ENCODE data around the gene ZNF320. TPM values are rescaled to one million over a fixed set of nuclear protein-coding genes. Genes with fewer than 3 reads are reported as not detected.
A peak's percentile ranks its signal among the peaks of the same experiment; 100 is the strongest.
"Not testable (repeated sequence)": the region's sequence is repeated elsewhere in the genome, so short reads cannot be mapped to it uniquely, and the experiment has no call there.

The ZNF320 gene
- polyA plus RNA-seq, 6 donors from 2014 or later = 4.6 to 11.7 (median 7.3) TPM; not detected in 1

- Mint-ChIP-seq H3K27me3 (no peaks in the 10 kb centered on the region), H3K4me3 (peak overlapping the region; percentile 88 to 98 (median 96)), H3K36me3 (peaks cover 2 to 6% of the 10 kb centered on the region in 2 donors)
These were observed 666 bp upstream of the ZNF320 start for GRCh38 chr19:52898101-52898500.

GRCh38 chr19:52896431-52897137 lies 851 bp downstream of the ZNF320 start:
- Mint-ChIP-seq H3K4me3 (peak overlapping the region; percentile 88 to 98 (median 96)), H3K27me3 (no peaks in the 10 kb centered on the region), H3K27ac (peak overlapping the region; percentile 27 to 97 (median 90)), H3K9me3 (peaks cover 0 to 1% (median 0%) of the 10 kb centered on the region in 7 donors), H3K4me1 (peaks cover 22 to 49% (median 44%) of the 10 kb centered on the region in 3 donors), H3K36me3 (peaks cover 13 to 15% of the 10 kb centered on the region in 2 donors)
- ATAC-seq (ENCODE audit: low read depth in 2 of 2) (no peak), DNase-seq (peak; percentile 3)

More at GRCh38 chr19:52898101-52898500, 666 bp upstream of the ZNF320 start:
- no peak for DNase-seq
- ATAC-seq (ENCODE audit: low read depth in 2 of 2) = no peak
- peak overlapping the region in 3 of 6 donors; percentile 58 to 97 (median 69) for H3K27ac Mint-ChIP-seq
- H3K4me1 Mint-ChIP-seq = peaks cover 14 to 34% (median 31%) of the 10 kb centered on the region in 3 donors
- no peaks in the 10 kb centered on the region for H3K9me3 Mint-ChIP-seq

- Mint-ChIP-seq H3K9me3 (peaks cover 0 to 4% (median 0%) of the 10 kb centered on the region in 7 donors), H3K36me3 (peaks cover 43 to 53% of the 10 kb centered on the region in 2 donors), H3K27ac (no peak overlapping the region), H3K27me3 (no peaks in the 10 kb centered on the region), H3K4me3 (peak overlapping the region in 1 of 8 donors; percentile 39), H3K4me1 (peaks cover 21 to 34% (median 24%) of the 10 kb centered on the region in 3 donors)
- no peak for ATAC-seq (ENCODE audit: low read depth in 2 of 2)
- no peak for DNase-seq
These were observed 6.1 kb downstream of the ZNF320 start for GRCh38 chr19:52891336-52891735.

GRCh38 chr19:52889931-52890330 lies 7.5 kb downstream of the ZNF320 start:
- Mint-ChIP-seq H3K4me3 (no peak overlapping the region), H3K27ac (peak overlapping the region in 1 of 6 donors; percentile 5), H3K36me3 (peaks cover 46 to 57% of the 10 kb centered on the region in 2 donors), H3K9me3 (peaks cover 0 to 5% (median 0%) of the 10 kb centered on the region in 7 donors), H3K27me3 (no peaks in the 10 kb centered on the region), H3K4me1 (peaks cover 21 to 26% (median 23%) of the 10 kb centered on the region in 3 donors)
- no peak for ATAC-seq (ENCODE audit: low read depth in 2 of 2)
- no peak for DNase-seq

DNA sequence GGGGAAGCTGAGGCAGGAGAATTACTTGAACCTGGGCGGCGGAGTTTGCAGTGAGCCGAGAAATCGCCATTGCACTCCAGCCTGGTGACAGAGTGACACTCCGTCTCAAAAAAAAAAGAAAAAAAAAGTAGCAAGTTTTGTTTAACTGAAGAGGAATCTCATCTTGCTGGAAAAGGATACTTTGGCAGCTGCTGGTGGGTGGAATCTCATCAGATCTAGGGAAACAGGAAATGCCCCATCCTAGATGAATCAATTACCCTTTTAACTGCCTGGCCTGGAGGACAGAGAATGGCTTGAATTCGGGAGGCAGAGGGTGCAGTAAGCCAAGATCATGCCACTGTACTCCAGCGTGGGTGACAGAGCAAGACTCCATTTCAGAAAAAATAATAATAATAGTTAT lies 8.4 kb downstream of the ZNF320 start:
- Mint-ChIP-seq H3K36me3 (peaks cover 55 to 66% of the 10 kb centered on the region in 2 donors), H3K4me3 (no peak overlapping the region), H3K27ac (no peak overlapping the region), H3K4me1 (peaks cover 17 to 21% (median 18%) of the 10 kb centered on the region in 3 donors), H3K27me3 (no peaks in the 10 kb centered on the region), H3K9me3 (peaks cover 0 to 10% (median 3%) of the 10 kb centered on the region in 7 donors)
- DNase-seq = no peak
- no peak for ATAC-seq (ENCODE audit: low read depth in 2 of 2)

DNA sequence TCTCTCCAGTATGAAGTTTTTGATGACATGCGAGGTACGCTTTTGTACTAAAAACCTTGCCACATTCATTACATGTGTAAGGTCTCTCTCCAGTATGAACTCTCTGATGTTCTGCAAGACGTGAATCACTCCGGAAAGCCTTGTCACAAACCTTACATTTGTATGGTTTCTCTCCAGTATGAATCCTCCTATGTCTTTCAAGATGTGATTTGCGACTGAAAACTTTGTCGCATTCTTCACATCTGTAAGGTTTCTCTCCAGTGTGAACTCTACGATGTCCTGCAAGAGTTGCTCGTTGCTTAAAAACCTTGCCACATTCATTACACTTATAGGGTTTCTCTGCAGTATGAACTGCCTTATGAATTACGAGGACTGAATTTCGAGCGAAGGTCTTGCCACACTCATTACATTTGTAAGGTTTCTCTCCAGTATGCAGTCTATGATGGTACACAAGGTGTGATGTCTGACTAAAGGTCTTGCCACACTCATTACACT lies 16.5 kb downstream of the ZNF320 start:
- H3K27ac Mint-ChIP-seq = no peak overlapping the region
- H3K4me1 Mint-ChIP-seq = no peaks in the 10 kb centered on the region
- no peak for ATAC-seq (ENCODE audit: low read depth in 2 of 2)
- H3K4me3 Mint-ChIP-seq = peak overlapping the region in 1 of 8 donors; percentile 40
- no peaks in the 10 kb centered on the region for H3K27me3 Mint-ChIP-seq
- no peak for DNase-seq
- peaks cover 14 to 77% (median 63%) of the 10 kb centered on the region in 7 donors for H3K9me3 Mint-ChIP-seq
- peaks cover 65 to 68% of the 10 kb centered on the region in 2 donors for H3K36me3 Mint-ChIP-seq

- not testable (repeated sequence) for H3K27ac Mint-ChIP-seq
- H3K4me3 Mint-ChIP-seq = peak overlapping the region in 1 of 8 donors; percentile 25
These were observed 24.4 kb downstream of the ZNF320 start for GRCh38 chr19:52872996-52873395.

GRCh38 chr19:52871466-52871865 lies 26.0 kb downstream of the ZNF320 start:
- no peak overlapping the region for H3K4me3 Mint-ChIP-seq
- no peaks in the 10 kb centered on the region for H3K27me3 Mint-ChIP-seq
- no peak overlapping the region for H3K27ac Mint-ChIP-seq
- H3K9me3 Mint-ChIP-seq = peaks cover 0 to 21% (median 4%) of the 10 kb centered on the region in 7 donors
- H3K36me3 Mint-ChIP-seq = peaks cover 9 to 13% of the 10 kb centered on the region in 2 donors
- ATAC-seq (ENCODE audit: low read depth in 2 of 2) (no peak), DNase-seq (no peak)
- no peaks in the 10 kb centered on the region for H3K4me1 Mint-ChIP-seq

More at GRCh38 chr19:52872996-52873395, 24.4 kb downstream of the ZNF320 start:
- not testable (repeated sequence) for H3K27me3 Mint-ChIP-seq; H3K4me1 Mint-ChIP-seq; ATAC-seq (ENCODE audit: low read depth in 2 of 2); DNase-seq
- Mint-ChIP-seq H3K9me3 (peaks cover 0 to 33% (median 12%) of the 10 kb centered on the region in 7 donors), H3K36me3 (peaks cover 17 to 19% of the 10 kb centered on the region in 2 donors)

- not testable (repeated sequence) for ATAC-seq (ENCODE audit: low read depth in 2 of 2); DNase-seq; H3K27me3 Mint-ChIP-seq; H3K36me3 Mint-ChIP-seq; H3K4me1 Mint-ChIP-seq; H3K27ac Mint-ChIP-seq; H3K9me3 Mint-ChIP-seq
- peak overlapping the region in 1 of 8 donors; percentile 54 for H3K4me3 Mint-ChIP-seq
These were observed 29.4 kb downstream of the ZNF320 start for GRCh38 chr19:52868031-52868430.

DNA sequence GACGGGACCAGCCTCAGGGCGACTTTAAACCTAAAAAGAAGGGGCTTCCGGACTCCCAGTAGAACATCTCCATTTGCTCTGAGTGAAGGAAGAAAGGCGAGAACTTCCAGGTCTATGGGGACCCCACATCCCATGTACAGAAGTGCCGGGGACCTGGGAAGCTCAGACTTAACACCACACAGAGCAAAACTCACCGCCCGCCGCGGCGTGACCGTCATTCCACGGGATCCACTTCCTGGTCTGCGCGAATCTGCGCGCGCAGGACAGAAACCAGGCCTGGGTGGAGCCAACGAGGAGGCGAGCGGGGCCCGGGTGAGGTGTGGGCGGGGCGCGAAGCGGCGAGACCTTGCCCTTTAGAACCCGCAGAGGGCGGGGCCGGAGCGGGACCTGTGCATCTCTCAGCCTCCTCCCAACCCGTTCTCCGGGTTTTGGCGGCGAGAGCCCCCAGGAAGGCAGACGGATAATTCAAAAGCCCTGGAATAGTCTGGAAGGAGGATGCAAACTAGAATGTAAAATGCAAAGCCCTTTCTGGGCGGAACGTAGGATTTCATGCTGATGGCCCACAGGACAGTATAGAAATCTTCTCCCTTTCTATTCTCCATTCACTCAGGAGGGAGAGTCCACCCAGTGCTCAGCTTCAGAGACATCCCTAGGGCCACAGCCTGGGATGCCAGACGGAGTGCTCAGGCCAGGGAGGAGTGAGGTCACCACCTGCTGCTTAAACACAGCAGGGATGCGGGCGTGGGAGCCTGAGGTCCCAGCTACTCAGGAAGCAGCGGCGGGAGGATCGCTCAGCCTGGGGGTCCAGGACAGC lies 39.9 kb downstream of the ZNF320 start, which contains the start of gene ZNF468:
TSS of gene ZNF468 (minus strand) at position 242 of the 814 bp plus-strand sequence. CDS start 3,347 bp downstream, outside the sequence.
- H3K27ac Mint-ChIP-seq = peak within 1 kb of the TSS; percentile 82 to 98 (median 95)
- not testable (repeated sequence) for H3K9me3 Mint-ChIP-seq

DNA sequence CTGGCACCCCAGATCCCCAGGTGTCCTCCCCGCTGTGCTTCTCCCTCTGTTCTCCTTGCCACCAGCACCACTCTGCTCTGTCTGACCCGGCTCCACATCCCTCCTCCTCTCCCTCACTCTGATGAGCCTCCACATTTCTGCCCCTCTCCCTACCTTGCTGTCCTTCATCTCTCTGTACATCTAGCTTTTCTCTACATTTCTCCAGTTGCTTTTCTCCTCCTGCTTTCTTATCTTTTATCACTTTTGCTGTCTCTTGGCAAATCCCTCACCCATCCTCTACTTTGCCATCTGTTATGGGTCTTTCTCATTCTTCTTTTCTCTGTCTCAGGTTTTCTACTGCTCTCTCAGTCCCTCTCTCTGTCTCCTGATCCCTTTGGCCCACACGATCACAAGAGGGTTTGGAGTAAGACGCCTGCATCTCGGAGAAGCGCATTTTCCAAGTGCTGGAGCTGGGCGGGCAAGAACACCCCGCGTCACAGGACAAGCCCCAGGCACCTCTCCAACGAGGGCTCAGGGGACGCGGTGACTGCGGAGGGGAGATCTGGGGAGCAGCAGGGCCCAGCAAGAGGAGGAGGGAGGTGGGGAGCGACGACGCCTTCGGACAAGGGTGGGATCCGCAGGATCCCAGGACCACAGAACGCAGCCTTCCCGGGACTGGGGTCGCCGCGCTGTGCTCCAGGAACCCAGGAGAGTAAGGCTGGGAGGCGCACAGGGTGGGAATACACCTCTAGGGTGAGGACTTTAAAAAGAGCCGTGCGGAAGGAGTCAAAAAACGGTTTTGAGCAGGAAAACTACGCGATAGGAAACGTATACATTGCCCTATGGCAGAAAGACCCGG lies 40.7 kb downstream of the ZNF320 start:
- Mint-ChIP-seq H3K4me3 (peak overlapping the region; percentile 83 to 99 (median 95)), H3K4me1 (peaks cover 24 to 41% (median 38%) of the 10 kb centered on the region in 3 donors), H3K36me3 (peaks cover 10 to 12% of the 10 kb centered on the region in 2 donors), H3K27ac (peak overlapping the region; percentile 82 to 98 (median 95))
- ATAC-seq (ENCODE audit: low read depth in 2 of 2) = peak; percentile 1 to 3
- not testable (repeated sequence) for DNase-seq, H3K27me3 Mint-ChIP-seq, H3K9me3 Mint-ChIP-seq

More for the DNA sequence above, 39.9 kb downstream of the ZNF320 start, which contains the start of gene ZNF468:
- H3K4me1 Mint-ChIP-seq = peaks cover 24 to 41% (median 38%) of the 10 kb centered on the region in 3 donors
- peak; percentile 79 for DNase-seq
- H3K36me3 Mint-ChIP-seq = peaks cover 10 to 12% of the 10 kb centered on the region in 2 donors
- H3K27me3 Mint-ChIP-seq = not testable (repeated sequence)
- ATAC-seq (ENCODE audit: low read depth in 2 of 2) = peak; percentile 98
- H3K4me3 Mint-ChIP-seq = peak within 1 kb of the TSS; percentile 83 to 99 (median 95)

All from naive B cell (primary cell).